HepG2 (cell line): ENCODE data around the gene MAMLD1.

ENCODE experiments used
- CREB1 ChIP-seq, 2 experiments: fragments of 450-650 bp in 1 of 2; IDR thresholded peaks; 2 replicates each; pipeline ENCODE4 v1.6.1; 2016 to 2017; ENCODE audit warnings: control low read depth in 1 of 2, mild to moderate bottlenecking in 1 of 2, missing compliant biosample characterization in 1 of 2, missing genetic modification characterization in 1 of 2
- CTCF ChIP-seq: sonication (generic); formaldehyde crosslinking; IDR thresholded peaks from 2 replicates; pipeline ENCODE4 v1.5.0; 2020; ENCODE audit warnings: mild to moderate bottlenecking, missing genetic modification reagents, moderate library complexity
- ELF1 ChIP-seq: sonication (generic); formaldehyde crosslinking; IDR thresholded peaks from 2 replicates; pipeline ENCODE4 v1.4.0; 2020; ENCODE audit warnings: missing genetic modification reagents
- FOXP1 ChIP-seq, 2 experiments: fragments of 450-650 bp in 1 of 2; IDR thresholded peaks; 2 replicates each; pipeline ENCODE4 v1.6.1; 2017 to 2018; ENCODE audit warnings: antibody characterized with exemption in 1 of 2
- HNRNPL ChIP-seq: fragments of 200-400 bp; formaldehyde crosslinking; IDR thresholded peaks from 2 replicates; pipeline ENCODE4 v1.6.1; 2017; ENCODE audit warnings: mild to moderate bottlenecking, low read depth, low read length
- MTF1 ChIP-seq: sonication (generic); formaldehyde crosslinking; IDR thresholded peaks from 2 replicates; pipeline ENCODE4 v1.5.0; 2020; ENCODE audit warnings: missing genetic modification reagents
- NFE2L2 ChIP-seq: fragments of 150-350 bp; IDR thresholded peaks from 2 replicates; pipeline ENCODE4 v1.6.1; 2014; ENCODE audit warnings: low read length
- ZBTB7A ChIP-seq: sonication (generic); formaldehyde crosslinking; IDR thresholded peaks from 2 replicates; pipeline ENCODE4 v1.8.0; 2022; ENCODE audit warnings: mild to moderate bottlenecking, missing genetic modification reagents
- ZNF639 ChIP-seq: conservative IDR thresholded peaks from 2 replicates; pipeline ENCODE4 v1.6.1; 2018; ENCODE audit warnings: missing genetic modification reagents
- ZNF747 ChIP-seq: sonication (generic); formaldehyde crosslinking; IDR thresholded peaks from 2 replicates; pipeline ENCODE4 v1.8.1; 2023; ENCODE audit warnings: missing genetic modification reagents, mild to moderate bottlenecking, borderline replicate concordance
- ZNF773 ChIP-seq: sonication (generic); formaldehyde crosslinking; IDR thresholded peaks from 2 replicates; pipeline ENCODE4 v1.4.0; 2020; ENCODE audit warnings: missing genetic modification reagents, borderline replicate concordance
- ZNF781 ChIP-seq: sonication (generic); formaldehyde crosslinking; IDR thresholded peaks from 2 replicates; pipeline ENCODE4 v1.5.1; 2020; ENCODE audit warnings: borderline replicate concordance, mild to moderate bottlenecking, missing genetic modification reagents; ENCODE audit errors: not compliant biosample characterization
- ZSCAN29 ChIP-seq: sonication (generic); formaldehyde crosslinking; conservative IDR thresholded peaks from 2 replicates; pipeline ENCODE4 v1.4.0; 2020; ENCODE audit warnings: mild to moderate bottlenecking, missing genetic modification reagents
- TF ChIP-seq, protein P1 (sequence below), 2 experiments: sonication (generic) in 1 of 2; formaldehyde crosslinking in 1 of 2; IDR thresholded peaks; 2 replicates each; pipeline versions ENCODE4 v1.6.1 to v1.9.0; 2014 to 2022; ENCODE audit warnings: antibody characterized with exemption in 1 of 2, borderline replicate concordance in 1 of 2, inconsistent platforms in 1 of 2, low read depth in 1 of 2, missing genetic modification reagents in 1 of 2

DNA sequence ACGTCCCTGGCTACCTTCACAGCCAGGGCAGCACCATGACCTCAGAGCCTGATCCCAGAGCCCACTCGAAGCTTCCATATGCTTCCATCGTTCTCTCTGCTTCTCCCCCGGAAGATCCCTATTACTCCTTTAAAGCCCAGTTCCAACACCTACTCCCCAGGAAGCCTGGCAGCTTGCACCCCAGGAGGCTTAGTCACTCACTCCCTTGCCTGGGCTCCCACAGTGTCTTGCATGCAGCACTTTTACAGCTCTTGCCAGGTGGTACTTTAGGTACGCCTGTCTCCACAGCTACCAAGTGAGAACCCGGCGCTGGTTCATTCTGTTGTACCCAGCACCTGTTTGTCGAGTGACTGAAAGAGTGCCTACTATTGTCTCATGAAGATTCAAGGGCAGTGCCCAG lies 24.5 kb upstream of the MAMLD1 start:
- no peak for TF ChIP-seq FOXP1 (IDR thresholded peaks at IDR 0.05)
- no peak for TF ChIP-seq FOXP1 (CRISPR knock-in tag; IDR thresholded peaks at IDR 0.05)
- no peak for TF ChIP-seq MTF1 (CRISPR knock-in tag)
- TF ChIP-seq ELF1 (CRISPR knock-in tag): no peak
- no peak for TF ChIP-seq ZSCAN29
- TF ChIP-seq ZBTB7A (CRISPR knock-in tag): no peak
- TF ChIP-seq, protein P1, sequence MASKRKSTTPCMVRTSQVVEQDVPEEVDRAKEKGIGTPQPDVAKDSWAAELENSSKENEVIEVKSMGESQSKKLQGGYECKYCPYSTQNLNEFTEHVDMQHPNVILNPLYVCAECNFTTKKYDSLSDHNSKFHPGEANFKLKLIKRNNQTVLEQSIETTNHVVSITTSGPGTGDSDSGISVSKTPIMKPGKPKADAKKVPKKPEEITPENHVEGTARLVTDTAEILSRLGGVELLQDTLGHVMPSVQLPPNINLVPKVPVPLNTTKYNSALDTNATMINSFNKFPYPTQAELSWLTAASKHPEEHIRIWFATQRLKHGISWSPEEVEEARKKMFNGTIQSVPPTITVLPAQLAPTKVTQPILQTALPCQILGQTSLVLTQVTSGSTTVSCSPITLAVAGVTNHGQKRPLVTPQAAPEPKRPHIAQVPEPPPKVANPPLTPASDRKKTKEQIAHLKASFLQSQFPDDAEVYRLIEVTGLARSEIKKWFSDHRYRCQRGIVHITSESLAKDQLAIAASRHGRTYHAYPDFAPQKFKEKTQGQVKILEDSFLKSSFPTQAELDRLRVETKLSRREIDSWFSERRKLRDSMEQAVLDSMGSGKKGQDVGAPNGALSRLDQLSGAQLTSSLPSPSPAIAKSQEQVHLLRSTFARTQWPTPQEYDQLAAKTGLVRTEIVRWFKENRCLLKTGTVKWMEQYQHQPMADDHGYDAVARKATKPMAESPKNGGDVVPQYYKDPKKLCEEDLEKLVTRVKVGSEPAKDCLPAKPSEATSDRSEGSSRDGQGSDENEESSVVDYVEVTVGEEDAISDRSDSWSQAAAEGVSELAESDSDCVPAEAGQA (IDR thresholded peaks at IDR 0.05; ENCODE audit: low read depth): no peak
- TF ChIP-seq, protein P1 (CRISPR knock-in tag; IDR thresholded peaks at IDR 0.05; ENCODE audit: borderline replicate concordance): no peak
- TF ChIP-seq ZNF781 (CRISPR knock-in tag): no peak
- TF ChIP-seq CREB1 (IDR thresholded peaks at IDR 0.05): no peak
- no peak for TF ChIP-seq CREB1 (CRISPR knock-in tag; IDR thresholded peaks at IDR 0.05)
- TF ChIP-seq ZNF639: no peak
- no peak for TF ChIP-seq ZNF747
- no peak for TF ChIP-seq NFE2L2
- TF ChIP-seq HNRNPL: no peak
- TF ChIP-seq CTCF (CRISPR knock-in tag): no peak
- TF ChIP-seq ZNF773: no peak
